Measurements from ENCODE around the gene ODC1. TPM values are rescaled to one million over a fixed set of nuclear protein-coding genes. Genes with fewer than 3 reads are reported as not detected.

The ODC1 gene
- polyA plus RNA-seq, 1 donor (not counting 4 experiments of a cell fraction or from before 2014, with no cell fraction given) = 637 TPM

DNA sequence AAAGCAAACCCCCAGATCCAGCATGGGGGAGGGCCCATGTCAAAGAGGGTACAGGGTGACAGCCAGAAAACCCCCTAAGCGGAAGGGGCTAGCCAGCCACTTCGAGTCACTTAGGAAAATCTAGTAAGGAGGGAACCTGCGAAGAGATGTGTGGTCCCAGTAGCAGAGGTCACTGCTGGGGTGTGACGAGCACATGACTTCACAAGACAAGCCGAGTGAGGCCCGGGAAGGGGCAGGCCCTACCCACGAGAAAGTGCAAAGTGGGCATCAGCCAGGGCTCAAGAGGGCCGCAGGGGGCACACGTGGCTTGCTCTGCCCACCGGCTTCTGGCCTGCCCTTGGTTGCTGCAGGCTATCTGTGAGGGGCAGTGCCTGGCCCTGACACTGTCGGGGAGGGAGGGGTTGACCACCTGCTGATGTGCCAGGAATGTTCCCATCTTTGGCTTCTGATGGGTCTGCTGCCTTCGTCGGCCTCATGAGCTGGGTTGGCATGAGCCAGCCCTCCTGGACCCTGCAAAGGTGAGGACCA is 11.5 kb downstream of the ODC1 start:
- dilution Hi-C loops (cut with MboI; ENCODE audit: extremely low pct_ligation_motif_present, low sequenced_read_pairs) = no loop called here
- TF ChIP-seq EZH2 (IDR thresholded peaks at IDR 0.05; ENCODE audit: low read length) = no peak
- TF ChIP-seq, protein P1, sequence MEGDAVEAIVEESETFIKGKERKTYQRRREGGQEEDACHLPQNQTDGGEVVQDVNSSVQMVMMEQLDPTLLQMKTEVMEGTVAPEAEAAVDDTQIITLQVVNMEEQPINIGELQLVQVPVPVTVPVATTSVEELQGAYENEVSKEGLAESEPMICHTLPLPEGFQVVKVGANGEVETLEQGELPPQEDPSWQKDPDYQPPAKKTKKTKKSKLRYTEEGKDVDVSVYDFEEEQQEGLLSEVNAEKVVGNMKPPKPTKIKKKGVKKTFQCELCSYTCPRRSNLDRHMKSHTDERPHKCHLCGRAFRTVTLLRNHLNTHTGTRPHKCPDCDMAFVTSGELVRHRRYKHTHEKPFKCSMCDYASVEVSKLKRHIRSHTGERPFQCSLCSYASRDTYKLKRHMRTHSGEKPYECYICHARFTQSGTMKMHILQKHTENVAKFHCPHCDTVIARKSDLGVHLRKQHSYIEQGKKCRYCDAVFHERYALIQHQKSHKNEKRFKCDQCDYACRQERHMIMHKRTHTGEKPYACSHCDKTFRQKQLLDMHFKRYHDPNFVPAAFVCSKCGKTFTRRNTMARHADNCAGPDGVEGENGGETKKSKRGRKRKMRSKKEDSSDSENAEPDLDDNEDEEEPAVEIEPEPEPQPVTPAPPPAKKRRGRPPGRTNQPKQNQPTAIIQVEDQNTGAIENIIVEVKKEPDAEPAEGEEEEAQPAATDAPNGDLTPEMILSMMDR (optimal IDR thresholded peaks at IDR 0.05 in 1 of 3, IDR thresholded peaks at IDR 0.05 in 1 of 3, conservative IDR thresholded peaks at IDR 0.05 in 1 of 3; ENCODE audit: extremely low read depth in 1 of 3, insufficient read depth in 2 of 3, low read length in 3 of 3) = no peak

GRCh38 chr2:10435820-10436204 is 12.3 kb downstream of the ODC1 start:
- Histone ChIP-seq H3K4me2 (ENCODE audit: control insufficient read depth, extremely low read depth, insufficient read depth, low read depth, low read length) (no peak overlapping the region), H3K9me3 (ENCODE audit: control insufficient read depth, low read depth, low read length) (no peaks in the 10 kb centered on the region), H4K20me1 (ENCODE audit: control insufficient read depth, extremely low read depth, insufficient read depth, low read length) (no peaks in the 10 kb centered on the region), H3K27me3 (ENCODE audit: control insufficient read depth, extremely low read depth, insufficient read depth, low read length) (no peaks in the 10 kb centered on the region), H3K79me2 (ENCODE audit: control insufficient read depth, insufficient read depth, low read length) (no peaks in the 10 kb centered on the region), H3K4me3 (ENCODE audit: control insufficient read depth in 2 of 3, extremely low read depth in 1 of 3, insufficient read depth in 2 of 3, low read depth in 1 of 3, low read length in 3 of 3) (no peak overlapping the region), H3K9ac (ENCODE audit: control insufficient read depth, extremely low read depth, insufficient read depth, low read length) (no peak overlapping the region), H3K9me1 (ENCODE audit: control insufficient read depth, extremely low read depth, insufficient read depth, low read length) (no peaks in the 10 kb centered on the region), H3K27ac (ENCODE audit: control insufficient read depth, insufficient read depth, low read length) (no peak overlapping the region), H2AFZ (ENCODE audit: control insufficient read depth, low read length) (no peak overlapping the region), H3K4me1 (ENCODE audit: control insufficient read depth, extremely low read depth, insufficient read depth, low read length) (no peaks in the 10 kb centered on the region), H3K36me3 (ENCODE audit: control insufficient read depth in 2 of 2, extremely low read depth in 1 of 2, insufficient read depth in 2 of 2, low read length in 2 of 2) (peaks cover 6 to 19% of the 10 kb centered on the region in 2 experiments)
- no peak for DNase-seq (ENCODE audit: low read depth, low spot score)
- no peak for FAIRE-seq
- dilution Hi-C loops (cut with MboI; ENCODE audit: extremely low pct_ligation_motif_present, low sequenced_read_pairs) = no loop called here
- no peak for TF ChIP-seq EZH2 (IDR thresholded peaks at IDR 0.05; ENCODE audit: low read length)
- TF ChIP-seq, protein P1 (optimal IDR thresholded peaks at IDR 0.05 in 1 of 3, IDR thresholded peaks at IDR 0.05 in 1 of 3, conservative IDR thresholded peaks at IDR 0.05 in 1 of 3; ENCODE audit: extremely low read depth in 1 of 3, insufficient read depth in 2 of 3, low read length in 3 of 3) = no peak

More for the DNA sequence above, 11.5 kb downstream of the ODC1 start:
- H3K36me3 ChIP-seq (ENCODE audit: control insufficient read depth in 2 of 2, extremely low read depth in 1 of 2, insufficient read depth in 2 of 2, low read length in 2 of 2) = peaks cover 13 to 28% of the 10 kb centered on the region in 2 experiments
- no peaks in the 10 kb centered on the region for H3K27me3 ChIP-seq (ENCODE audit: control insufficient read depth, extremely low read depth, insufficient read depth, low read length)
- no peak overlapping the region for H3K27ac ChIP-seq (ENCODE audit: control insufficient read depth, insufficient read depth, low read length)
- FAIRE-seq (no peak), DNase-seq (ENCODE audit: low read depth, low spot score) (no peak)
- H3K4me2 ChIP-seq (ENCODE audit: control insufficient read depth, extremely low read depth, insufficient read depth, low read depth, low read length) = no peak overlapping the region
- no peak overlapping the region for H2AFZ ChIP-seq (ENCODE audit: control insufficient read depth, low read length)
- no peaks in the 10 kb centered on the region for H3K9me3 ChIP-seq (ENCODE audit: control insufficient read depth, low read depth, low read length)
- no peaks in the 10 kb centered on the region for H4K20me1 ChIP-seq (ENCODE audit: control insufficient read depth, extremely low read depth, insufficient read depth, low read length)
- H3K9ac ChIP-seq (ENCODE audit: control insufficient read depth, extremely low read depth, insufficient read depth, low read length) = no peak overlapping the region
- no peaks in the 10 kb centered on the region for H3K9me1 ChIP-seq (ENCODE audit: control insufficient read depth, extremely low read depth, insufficient read depth, low read length)
- H3K4me1 ChIP-seq (ENCODE audit: control insufficient read depth, extremely low read depth, insufficient read depth, low read length) = no peaks in the 10 kb centered on the region
- no peaks in the 10 kb centered on the region for H3K79me2 ChIP-seq (ENCODE audit: control insufficient read depth, insufficient read depth, low read length)
- H3K4me3 ChIP-seq (ENCODE audit: control insufficient read depth in 2 of 3, extremely low read depth in 1 of 3, insufficient read depth in 2 of 3, low read depth in 1 of 3, low read length in 3 of 3) = no peak overlapping the region
